Esophagus squamous epithelium (tissue), 5 donors: ENCODE results near the gene SLC6A9. TPM values are rescaled to one million over a fixed set of nuclear protein-coding genes. Genes with fewer than 3 reads are reported as not detected.

Experiments
- DNase-seq: peaks from one replicate; lab custom pipeline; 2025; lab: John Stamatoyannopoulos, UW
- H3K27ac ChIP-seq, 4 donors: fragments of 200-600 bp; sonication (generic); one replicate each; pipeline ENCODE4 v1.5.1; 2016 to 2019; ENCODE audit warnings: mild to moderate bottlenecking in 1 of 4
- H3K27me3 ChIP-seq, 4 donors: fragments of 200-600 bp; sonication (generic); 1 replicate in 3 of 4; 2 replicates in 1 of 4; pipeline versions ENCODE4 v1.5.1 to v1.6.0; 2017 to 2021; ENCODE audit warnings: antibody characterized with exemption in 1 of 4
- H3K36me3 ChIP-seq, 3 donors: fragments of 200-600 bp; sonication (generic); one replicate each; pipeline ENCODE4 v1.5.1; 2016 to 2019
- H3K4me1 ChIP-seq, 3 donors: fragments of 200-600 bp; sonication (generic); one replicate each; pipeline ENCODE4 v1.5.1; 2017 to 2019
- H3K4me3 ChIP-seq, 4 donors: fragments of 200-600 bp; sonication (generic); 1 replicate in 3 of 4; 2 replicates in 1 of 4; pipeline ENCODE4 v1.5.1; 2016 to 2019; ENCODE audit warnings: mild to moderate bottlenecking in 2 of 4, moderate library complexity in 1 of 4
- H3K9me3 ChIP-seq, 3 donors: fragments of 200-600 bp; sonication (generic); one replicate each; pipeline ENCODE4 v1.5.1; 2016 to 2019
- POLR2A ChIP-seq, 4 donors: fragments of 450-650 bp; IDR thresholded peaks; one replicate each; pipeline ENCODE4 v1.6.1; 2017; ENCODE audit warnings: antibody characterized with exemption in 4 of 4, mild to moderate bottlenecking in 4 of 4, moderate library complexity in 3 of 4
- WGBS, 2 donors: methylation state at CpG; one replicate each; pipeline ENCODE4 v1.1.5; 2018; 5-methylcytosine and 5-hydroxymethylcytosine counted together
- intact Hi-C: fragments of 100-400 bp; cut with DNase I; formaldehyde crosslinking; loops from one replicate; pipeline ENCODE4 v1.15.0; 2022
- total RNA-seq, 4 donors: library from RNA; depleted of rRNA; stranded (reverse); fragments of >200 nt; gene quantifications; one replicate each; pipeline ENCODE4 v1.1.0, GENCODE V29; 2016
- TF ChIP-seq, protein P1 (sequence below), 6 experiments: fragments of 450-650 bp in 4 of 6; fragments of 200-600 bp in 2 of 6; sonication (generic) in 2 of 6; IDR thresholded peaks; one replicate each; pipeline ENCODE4 v1.5.1; 2016 to 2019; ENCODE audit warnings: antibody characterized with exemption in 6 of 6, mild to moderate bottlenecking in 4 of 6, moderate library complexity in 4 of 6
- donor health status: DM: yes; HTN: yes; CAD: no.

Gene SLC6A9
- total RNA-seq, 4 donors from 2014 or later = 10.4 to 40.0 (median 23.2) TPM

GRCh38 chr1:44068442-44068921, 37.2 kb upstream of the SLC6A9 start:
- DNase-seq = no peak
- peak overlapping the region in 2 of 4 donors; percentile 26 to 54 for H3K27ac ChIP-seq
- H3K27me3 ChIP-seq = peaks cover 0 to 11% (median 0%) of the 10 kb centered on the region in 4 donors
- WGBS, 2 donors = 42 to 80% methylated on average over 1 to 2 of the region's 2 CpGs
- no peaks in the 10 kb centered on the region for H3K9me3 ChIP-seq
- peaks cover 0 to 10% (median 0%) of the 10 kb centered on the region in 3 donors for H3K4me1 ChIP-seq
- H3K36me3 ChIP-seq = no peaks in the 10 kb centered on the region
- no peak overlapping the region for H3K4me3 ChIP-seq
- TF ChIP-seq, protein P1, sequence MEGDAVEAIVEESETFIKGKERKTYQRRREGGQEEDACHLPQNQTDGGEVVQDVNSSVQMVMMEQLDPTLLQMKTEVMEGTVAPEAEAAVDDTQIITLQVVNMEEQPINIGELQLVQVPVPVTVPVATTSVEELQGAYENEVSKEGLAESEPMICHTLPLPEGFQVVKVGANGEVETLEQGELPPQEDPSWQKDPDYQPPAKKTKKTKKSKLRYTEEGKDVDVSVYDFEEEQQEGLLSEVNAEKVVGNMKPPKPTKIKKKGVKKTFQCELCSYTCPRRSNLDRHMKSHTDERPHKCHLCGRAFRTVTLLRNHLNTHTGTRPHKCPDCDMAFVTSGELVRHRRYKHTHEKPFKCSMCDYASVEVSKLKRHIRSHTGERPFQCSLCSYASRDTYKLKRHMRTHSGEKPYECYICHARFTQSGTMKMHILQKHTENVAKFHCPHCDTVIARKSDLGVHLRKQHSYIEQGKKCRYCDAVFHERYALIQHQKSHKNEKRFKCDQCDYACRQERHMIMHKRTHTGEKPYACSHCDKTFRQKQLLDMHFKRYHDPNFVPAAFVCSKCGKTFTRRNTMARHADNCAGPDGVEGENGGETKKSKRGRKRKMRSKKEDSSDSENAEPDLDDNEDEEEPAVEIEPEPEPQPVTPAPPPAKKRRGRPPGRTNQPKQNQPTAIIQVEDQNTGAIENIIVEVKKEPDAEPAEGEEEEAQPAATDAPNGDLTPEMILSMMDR (IDR thresholded peaks at IDR 0.05) = no peak
- TF ChIP-seq POLR2A (IDR thresholded peaks at IDR 0.05) = no peak
- intact Hi-C loops = no loop called here

GRCh38 chr1:44067266-44068250, 36.3 kb upstream of the SLC6A9 start:
- TF ChIP-seq, protein P1 (IDR thresholded peaks at IDR 0.05) = no peak
- TF ChIP-seq POLR2A (IDR thresholded peaks at IDR 0.05) = no peak
- intact Hi-C loops = no loop called here
- WGBS, 2 donors = 55% methylated on average over 6 of the region's 6 CpGs

GRCh38 chr1:44062656-44063179, 31.5 kb upstream of the SLC6A9 start:
- Histone ChIP-seq H3K9me3 (no peaks in the 10 kb centered on the region), H3K4me1 (peaks cover 5 to 32% (median 11%) of the 10 kb centered on the region in 3 donors), H3K36me3 (no peaks in the 10 kb centered on the region), H3K4me3 (no peak overlapping the region), H3K27me3 (no peaks in the 10 kb centered on the region), H3K27ac (peak overlapping the region in 2 of 4 donors; percentile 14 to 26)
- 69 to 71% methylated on average over 5 of the region's 5 CpGs for WGBS, 2 donors
- DNase-seq = no peak
- TF ChIP-seq, protein P1 (IDR thresholded peaks at IDR 0.05) = no peak
- no peak for TF ChIP-seq POLR2A (IDR thresholded peaks at IDR 0.05)
- intact Hi-C loops = no loop called here

More at GRCh38 chr1:44067266-44068250, 36.3 kb upstream of the SLC6A9 start:
- H3K27me3 ChIP-seq = peaks cover 0 to 11% (median 0%) of the 10 kb centered on the region in 4 donors
- H3K4me1 ChIP-seq = peaks cover 0 to 16% (median 0%) of the 10 kb centered on the region in 3 donors
- no peak for DNase-seq
- H3K9me3 ChIP-seq = no peaks in the 10 kb centered on the region
- H3K36me3 ChIP-seq = no peaks in the 10 kb centered on the region
- peak overlapping the region in 2 of 4 donors; percentile 26 to 54 for H3K27ac ChIP-seq
- no peak overlapping the region for H3K4me3 ChIP-seq

DNA sequence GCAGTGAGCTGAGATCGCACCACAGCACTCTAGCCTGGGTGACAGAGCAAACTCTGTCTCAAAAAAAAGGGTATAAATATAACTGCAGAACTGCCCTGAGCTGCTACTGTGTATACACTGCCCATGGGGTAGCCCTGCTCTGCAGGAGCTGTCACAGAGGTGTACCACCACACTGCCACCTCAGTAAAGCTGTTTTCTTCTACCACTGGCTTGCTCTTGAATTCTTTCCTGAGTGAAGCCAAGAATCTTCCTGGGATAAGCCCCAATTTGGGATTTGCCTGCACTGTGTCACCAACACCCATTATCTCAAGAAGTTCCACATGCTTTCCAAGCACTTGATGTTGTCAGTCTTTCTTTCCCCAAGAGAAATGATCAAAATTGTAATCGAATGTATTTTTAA, 30.6 kb upstream of the SLC6A9 start:
- DNase-seq = no peak
- Histone ChIP-seq H3K9me3 (no peaks in the 10 kb centered on the region), H3K27ac (peak overlapping the region in 2 of 4 donors; percentile 14 to 63), H3K4me1 (peaks cover 5 to 29% (median 11%) of the 10 kb centered on the region in 3 donors), H3K36me3 (no peaks in the 10 kb centered on the region), H3K4me3 (no peak overlapping the region), H3K27me3 (no peaks in the 10 kb centered on the region)
- intact Hi-C loops = no loop called here
- 84 to 85% methylated on average over 2 of the region's 2 CpGs for WGBS, 2 donors
- TF ChIP-seq, protein P1 (IDR thresholded peaks at IDR 0.05) = no peak
- TF ChIP-seq POLR2A (IDR thresholded peaks at IDR 0.05) = no peak
